ENCODE data around the gene ERRFI1.

- no peak for TF ChIP-seq SP4 (IDR thresholded peaks at IDR 0.05; ENCODE audit: low read length)
- no peak for TF ChIP-seq POLR2AphosphoS5 (IDR thresholded peaks at IDR 0.05; ENCODE audit: low read depth, low read length)
- TF ChIP-seq JUND (IDR thresholded peaks at IDR 0.05; ENCODE audit: low read length): no peak
- no peak for TF ChIP-seq JUN (IDR thresholded peaks at IDR 0.05; ENCODE audit: low read depth, low read length)
- peak; percentile 56; the same call in 1 of the 2 replicates for TF ChIP-seq RBBP5 (IDR thresholded peaks at IDR 0.05; ENCODE audit: borderline replicate concordance, low read depth, low read length)
- no peak for TF ChIP-seq CTCF (IDR thresholded peaks at IDR 0.05; ENCODE audit: control extremely low read depth in 1 of 3, insufficient read depth in 1 of 3, low read depth in 1 of 3, low read length in 3 of 3)
- TF ChIP-seq SIN3A (conservative IDR thresholded peaks at IDR 0.05 in 1 of 2, IDR thresholded peaks at IDR 0.05 in 1 of 2; ENCODE audit: low read depth in 1 of 2, low read length in 2 of 2): no peak
Measured at GRCh38 chr1:8070381-8070811, 44.3 kb upstream of the ERRFI1 start.

Data from H1 (cell line).